G401 (cell line): ENCODE results near the gene BLTP2. TPM values are rescaled to one million over a fixed set of nuclear protein-coding genes. Genes with fewer than 3 reads are reported as not detected.
"Not testable (repeated sequence)": the region's sequence is repeated elsewhere in the genome, so short reads cannot be mapped to it uniquely, and the experiment has no call there.

ENCODE experiments used
- DNase-seq: peaks from one replicate; pipeline ENCODE4 v3.0.0-alpha.2; 2015; ENCODE audit warnings: low spot score
- in situ Hi-C: cut with HindIII; loops from 2 replicates; pipeline ENCODE4 v1.10.0; 2016; ENCODE audit warnings: low sequenced_read_pairs, mixed read lengths
- total RNA-seq: library from RNA; depleted of rRNA; stranded (reverse); fragments of >200 nt; shearing (Covaris generic); gene quantifications from 2 replicates; pipeline ENCODE4 v1.2.3, GENCODE V29; 2014; rRNA removed

BLTP2 gene
- total RNA-seq, result 77.8 and 137 TPM in 2 replicates

- in situ Hi-C loops, result no loop called here
Observed at GRCh38 chr17:28644787-28645575, at the start of gene BLTP2. BLTP2 (minus strand) TSS chr17:28645158; CDS start chr17:28645056, 102 bp downstream.

GRCh38 chr17:28693869-28694268 lies 48.9 kb upstream of the BLTP2 start:
- DNase-seq, result peak; percentile 21
- in situ Hi-C loops, result no loop called here

More at GRCh38 chr17:28644787-28645575, at the start of gene BLTP2:
- DNase-seq, result peak; percentile 93

GRCh38 chr17:28689011-28689410 lies 44.1 kb upstream of the BLTP2 start:
- DNase-seq, result no peak
- in situ Hi-C loops, result no loop called here

- in situ Hi-C loops, result no loop called here
- no peak for DNase-seq
Observed at GRCh38 chr17:28688481-28688880, 43.5 kb upstream of the BLTP2 start.

GRCh38 chr17:28686296-28686695 lies 41.3 kb upstream of the BLTP2 start:
- peak; percentile 37 for DNase-seq
- in situ Hi-C loops, result no loop called here

GRCh38 chr17:28685366-28685765 lies 40.4 kb upstream of the BLTP2 start:
- in situ Hi-C loops, result no loop called here
- DNase-seq, result no peak

GRCh38 chr17:28684963-28685362 lies 40.0 kb upstream of the BLTP2 start:
- DNase-seq, result peak; percentile 57
- in situ Hi-C loops, result no loop called here

- DNase-seq, result no peak
- in situ Hi-C loops, result no loop called here
Observed at GRCh38 chr17:28682655-28683054, 37.7 kb upstream of the BLTP2 start.

GRCh38 chr17:28675980-28676379 lies 31.0 kb upstream of the BLTP2 start:
- in situ Hi-C loops, result no loop called here
- no peak for DNase-seq

- no peak for DNase-seq
- in situ Hi-C loops, result no loop called here
Observed at GRCh38 chr17:28675490-28675889, 30.5 kb upstream of the BLTP2 start.

GRCh38 chr17:28669918-28670317 lies 25.0 kb upstream of the BLTP2 start:
- in situ Hi-C loops, result no loop called here
- no peak for DNase-seq

- in situ Hi-C loops, result no loop called here
Observed at GRCh38 chr17:28667870-28668269, 22.9 kb upstream of the BLTP2 start.

GRCh38 chr17:28665994-28666393 lies 21.0 kb upstream of the BLTP2 start:
- DNase-seq, result no peak
- in situ Hi-C loops, result no loop called here

More at GRCh38 chr17:28667870-28668269, 22.9 kb upstream of the BLTP2 start:
- DNase-seq, result no peak

- DNase-seq, result no peak
- in situ Hi-C loops, result no loop called here
Observed at GRCh38 chr17:28663723-28664122, 18.8 kb upstream of the BLTP2 start.

- DNase-seq, result no peak
- in situ Hi-C loops, result no loop called here
Observed at GRCh38 chr17:28662527-28662829, 17.5 kb upstream of the BLTP2 start.

GRCh38 chr17:28661635-28662526 lies 16.9 kb upstream of the BLTP2 start, which contains the start of the genes SDF2 and SUPT6H:
SDF2 (minus strand) TSS chr17:28661906; CDS start chr17:28661876, 30 bp downstream.
SUPT6H (plus strand) TSS chr17:28662205; CDS start chr17:28673402, 11,197 bp downstream.
- peak; percentile 93 for DNase-seq
- in situ Hi-C loops, result no loop called here

- in situ Hi-C loops, DNase-seq: not testable (repeated sequence)
Observed at GRCh38 chr17:28659497-28659881, 14.5 kb upstream of the BLTP2 start.

GRCh38 chr17:28658766-28659496 lies 14.0 kb upstream of the BLTP2 start:
- DNase-seq, result not testable (repeated sequence)

GRCh38 chr17:28658342-28658741 lies 13.4 kb upstream of the BLTP2 start:
- in situ Hi-C loops, DNase-seq: not testable (repeated sequence)

More at GRCh38 chr17:28658766-28659496, 14.0 kb upstream of the BLTP2 start:
- in situ Hi-C loops, result not testable (repeated sequence)
